Tibial artery (tissue), 4 donors: ENCODE results near the gene TMEM214.
"Not testable (repeated sequence)": the region's sequence is repeated elsewhere in the genome, so short reads cannot be mapped to it uniquely, and the experiment has no call there.

Source experiments
- DNase-seq, 2 donors: peaks; one replicate each; pipeline ENCODE4 v3.0.0-alpha.2; 2019
- H3K27ac ChIP-seq, 2 donors: fragments of 200-600 bp; sonication (generic) in 1 of 2; 1 replicate in 1 of 2; 2 replicates in 1 of 2; pipeline ENCODE4 v1.5.1; 2018 to 2019; ENCODE audit warnings: mild to moderate bottlenecking in 1 of 2
- H3K27me3 ChIP-seq, 2 donors: fragments of 200-600 bp; sonication (generic) in 1 of 2; one replicate each; pipeline versions ENCODE4 v1.5.1 to v1.6.0; 2016 to 2019
- H3K36me3 ChIP-seq, 3 donors: fragments of 200-600 bp; sonication (generic) in 2 of 3; one replicate each; pipeline ENCODE4 v1.5.1; 2016 to 2019; ENCODE audit warnings: mild to moderate bottlenecking in 2 of 3
- H3K4me1 ChIP-seq, 4 donors: fragments of 200-600 bp; sonication (generic) in 2 of 4; 1 replicate in 3 of 4; 2 replicates in 1 of 4; pipeline ENCODE4 v1.5.1; 2016 to 2019
- H3K4me3 ChIP-seq, 2 donors: fragments of 200-600 bp; sonication (generic) in 1 of 2; 1 replicate in 1 of 2; 2 replicates in 1 of 2; pipeline ENCODE4 v1.5.1; 2018 to 2019; ENCODE audit warnings: mild to moderate bottlenecking in 2 of 2
- H3K9me3 ChIP-seq, 3 donors: fragments of 200-600 bp; sonication (generic) in 1 of 3; one replicate each; pipeline ENCODE4 v1.5.1; 2016 to 2019
- CTCF ChIP-seq, 2 experiments: fragments of 200-600 bp in 1 of 2; fragments of 450-650 bp in 1 of 2; IDR thresholded peaks; one replicate each; pipeline ENCODE4 v1.5.1; 2017 to 2019; ENCODE audit warnings: antibody characterized with exemption in 2 of 2, mild to moderate bottlenecking in 1 of 2, moderate library complexity in 1 of 2
- intact Hi-C: fragments of 100-400 bp; cut with DNase I; formaldehyde crosslinking; loops from one replicate; pipeline ENCODE4 v1.15.0; 2023; ENCODE audit warnings: low total_unique reads

TMEM214 gene

GRCh38 chr2:27072920-27073319 is 40.2 kb downstream of the TMEM214 start:
- peaks cover 0 to 22% (median 6%) of the 10 kb centered on the region in 3 donors for H3K36me3 ChIP-seq
- H3K9me3 ChIP-seq = no peaks in the 10 kb centered on the region
- H3K4me1 ChIP-seq = peaks cover 3 to 81% (median 59%) of the 10 kb centered on the region in 4 donors
- H3K4me3 ChIP-seq = no peak overlapping the region
- no peak for TF ChIP-seq CTCF (IDR thresholded peaks at IDR 0.05)
- H3K27ac ChIP-seq = peak overlapping the region; percentile 96 to 98
- intact Hi-C loops = no loop called here
- H3K27me3 ChIP-seq = no peaks in the 10 kb centered on the region
- DNase-seq = no peak

GRCh38 chr2:27073782-27074181 is 41.0 kb downstream of the TMEM214 start:
- intact Hi-C loops = no loop called here
- TF ChIP-seq CTCF (IDR thresholded peaks at IDR 0.05) = no peak
- Histone ChIP-seq H3K27ac (peak overlapping the region; percentile 96 to 98), H3K4me1 (peaks cover 3 to 78% (median 54%) of the 10 kb centered on the region in 4 donors), H3K4me3 (no peak overlapping the region), H3K36me3 (peaks cover 0 to 14% (median 5%) of the 10 kb centered on the region in 3 donors), H3K27me3 (no peaks in the 10 kb centered on the region), H3K9me3 (no peaks in the 10 kb centered on the region)
- DNase-seq = no peak

GRCh38 chr2:27074738-27075565 is 42.2 kb downstream of the TMEM214 start:
- H3K9me3 ChIP-seq = no peaks in the 10 kb centered on the region
- no peak overlapping the region for H3K4me3 ChIP-seq
- H3K27me3 ChIP-seq = no peaks in the 10 kb centered on the region
- H3K4me1 ChIP-seq = peaks cover 3 to 68% (median 50%) of the 10 kb centered on the region in 4 donors
- intact Hi-C loops = no loop called here
- peak overlapping the region; percentile 96 to 98 for H3K27ac ChIP-seq
- no peak for TF ChIP-seq CTCF (IDR thresholded peaks at IDR 0.05)
- peaks cover 0 to 2% (median 0%) of the 10 kb centered on the region in 3 donors for H3K36me3 ChIP-seq
- DNase-seq = peak in 1 of 2 donors; percentile 56

GRCh38 chr2:27075566-27075871 is 42.8 kb downstream of the TMEM214 start:
- intact Hi-C loops, H3K4me3 ChIP-seq, H3K9me3 ChIP-seq, H3K27me3 ChIP-seq, DNase-seq, H3K36me3 ChIP-seq: not testable (repeated sequence)
- H3K27ac ChIP-seq = peak overlapping the region; percentile 96 to 98
- peaks cover 0 to 68% (median 50%) of the 10 kb centered on the region in 4 donors for H3K4me1 ChIP-seq

GRCh38 chr2:27076323-27076722 is 43.6 kb downstream of the TMEM214 start:
- intact Hi-C loops = no loop called here
- DNase-seq = no peak
- TF ChIP-seq CTCF (IDR thresholded peaks at IDR 0.05) = no peak
- no peaks in the 10 kb centered on the region for H3K9me3 ChIP-seq
- no peak overlapping the region for H3K4me3 ChIP-seq
- no peaks in the 10 kb centered on the region for H3K36me3 ChIP-seq
- H3K27ac ChIP-seq = peak overlapping the region; percentile 96 to 98
- H3K4me1 ChIP-seq = peaks cover 0 to 72% (median 54%) of the 10 kb centered on the region in 4 donors
- H3K27me3 ChIP-seq = no peaks in the 10 kb centered on the region

- intact Hi-C loops = no loop called here
- peak overlapping the region; percentile 96 to 98 for H3K27ac ChIP-seq
These were observed 44.5 kb downstream of the TMEM214 start for GRCh38 chr2:27077231-27077630.

More at GRCh38 chr2:27077231-27077630, 44.5 kb downstream of the TMEM214 start:
- no peak overlapping the region for H3K4me3 ChIP-seq
- no peaks in the 10 kb centered on the region for H3K27me3 ChIP-seq
- TF ChIP-seq CTCF (IDR thresholded peaks at IDR 0.05) = no peak
- H3K9me3 ChIP-seq = no peaks in the 10 kb centered on the region
- peaks cover 1 to 4% (median 3%) of the 10 kb centered on the region in 3 donors for H3K36me3 ChIP-seq
- DNase-seq = no peak
- peaks cover 0 to 77% (median 61%) of the 10 kb centered on the region in 4 donors for H3K4me1 ChIP-seq
